OCI-LY3 (cell line): ENCODE measurements around the gene KLHL13.

Source experiments
- H2AFZ ChIP-seq: fragments of 200-600, 300-600 bp; shearing (Covaris generic); 2 replicates; pipeline ENCODE4 v1.6.0; 2014; ENCODE audit warnings: antibody characterized with exemption, low read depth, low read length
- H3K27ac ChIP-seq: fragments of 200-600, 300-600 bp; sonication (generic); 2 replicates; pipeline ENCODE4 v1.5.1; 2014; ENCODE audit warnings: mild to moderate bottlenecking, low read length, moderate library complexity, mixed read lengths
- H3K27me3 ChIP-seq: fragments of 200-600, 300-600 bp; sonication (generic); 2 replicates; pipeline ENCODE4 v1.6.1; 2014; ENCODE audit warnings: low read depth, low read length, mixed read lengths
- H3K36me3 ChIP-seq: fragments of 200-600, 300-600 bp; sonication (generic); replicated peaks from 2 replicates; pipeline ENCODE3; 2014; ENCODE audit warnings: low read depth, low read length, mixed read lengths
- H3K4me1 ChIP-seq: fragments of 300-600, 200-600 bp; sonication (generic); 2 replicates; pipeline ENCODE4 v1.6.1; 2014; ENCODE audit warnings: low read length, mixed read lengths
- H3K4me2 ChIP-seq: fragments of 200-600, 300-600 bp; sonication (generic); 2 replicates; pipeline ENCODE4 v1.6.1; 2014; ENCODE audit warnings: low read length, mixed read lengths
- H3K4me3 ChIP-seq: fragments of 300-600, 200-600 bp; sonication (generic); 2 replicates; pipeline ENCODE4 v1.5.1; 2014; ENCODE audit warnings: antibody characterized with exemption, mild to moderate bottlenecking, low read length, moderate library complexity
- H3K79me2 ChIP-seq: fragments of 300-600, 200-600 bp; shearing (Covaris generic); 2 replicates; pipeline ENCODE4 v1.6.1; 2014; ENCODE audit warnings: mild to moderate bottlenecking, low read length, mixed read lengths
- H3K9ac ChIP-seq: fragments of 300-600, 200-600 bp; shearing (Covaris generic); 2 replicates; pipeline ENCODE4 v1.6.0; 2014; ENCODE audit warnings: mild to moderate bottlenecking, low read length, moderate library complexity
- H3K9me3 ChIP-seq: fragments of 200-600, 300-600 bp; shearing (Covaris generic); 2 replicates; pipeline ENCODE4 v1.6.1; 2014; ENCODE audit warnings: low read length, mixed read lengths; ENCODE audit not compliant: insufficient read depth
- H4K20me1 ChIP-seq: fragments of 200-600, 300-600 bp; sonication (generic); 2 replicates; pipeline ENCODE4 v1.6.1; 2016; ENCODE audit warnings: low read length, mixed read lengths; ENCODE audit not compliant: insufficient read depth
- CTCF ChIP-seq: fragments of 200-600, 300-600 bp; sonication (generic); IDR thresholded peaks from 2 replicates; pipeline ENCODE4 v1.5.1; 2014; ENCODE audit warnings: antibody characterized with exemption, low read length, low read depth
- EZH2phosphoT487 ChIP-seq: fragments of 200-600 bp; shearing (Covaris generic); IDR thresholded peaks from 2 replicates; pipeline ENCODE4 v1.6.1; 2018; ENCODE audit warnings: antibody characterized with exemption, mixed run types, low read depth

KLHL13 gene

GRCh38 chrX:118088084-118088483, 28.5 kb downstream of the KLHL13 start:
- Histone ChIP-seq H3K27ac (no peak overlapping the region), H3K9ac (no peak overlapping the region), H3K4me2 (no peak overlapping the region), H3K27me3 (no peaks in the 10 kb centered on the region), H4K20me1 (no peaks in the 10 kb centered on the region), H3K9me3 (no peaks in the 10 kb centered on the region), H3K36me3 (no peaks in the 10 kb centered on the region), H3K79me2 (no peaks in the 10 kb centered on the region), H3K4me3 (no peak overlapping the region), H2AFZ (no peak overlapping the region), H3K4me1 (no peaks in the 10 kb centered on the region)
- TF ChIP-seq CTCF (no peak), EZH2phosphoT487 (no peak)

GRCh38 chrX:118074196-118074595, 42.4 kb downstream of the KLHL13 start:
- no peak overlapping the region for H3K27ac ChIP-seq
- H3K27me3 ChIP-seq = no peaks in the 10 kb centered on the region
- H3K9me3 ChIP-seq = no peaks in the 10 kb centered on the region
- no peak overlapping the region for H2AFZ ChIP-seq
- H3K4me1 ChIP-seq = no peaks in the 10 kb centered on the region
- no peaks in the 10 kb centered on the region for H3K36me3 ChIP-seq
- TF ChIP-seq EZH2phosphoT487 (no peak), CTCF (no peak)
- no peaks in the 10 kb centered on the region for H4K20me1 ChIP-seq
- H3K79me2 ChIP-seq = no peaks in the 10 kb centered on the region
- H3K4me2 ChIP-seq = no peak overlapping the region
- H3K9ac ChIP-seq = no peak overlapping the region
- H3K4me3 ChIP-seq = no peak overlapping the region

DNA sequence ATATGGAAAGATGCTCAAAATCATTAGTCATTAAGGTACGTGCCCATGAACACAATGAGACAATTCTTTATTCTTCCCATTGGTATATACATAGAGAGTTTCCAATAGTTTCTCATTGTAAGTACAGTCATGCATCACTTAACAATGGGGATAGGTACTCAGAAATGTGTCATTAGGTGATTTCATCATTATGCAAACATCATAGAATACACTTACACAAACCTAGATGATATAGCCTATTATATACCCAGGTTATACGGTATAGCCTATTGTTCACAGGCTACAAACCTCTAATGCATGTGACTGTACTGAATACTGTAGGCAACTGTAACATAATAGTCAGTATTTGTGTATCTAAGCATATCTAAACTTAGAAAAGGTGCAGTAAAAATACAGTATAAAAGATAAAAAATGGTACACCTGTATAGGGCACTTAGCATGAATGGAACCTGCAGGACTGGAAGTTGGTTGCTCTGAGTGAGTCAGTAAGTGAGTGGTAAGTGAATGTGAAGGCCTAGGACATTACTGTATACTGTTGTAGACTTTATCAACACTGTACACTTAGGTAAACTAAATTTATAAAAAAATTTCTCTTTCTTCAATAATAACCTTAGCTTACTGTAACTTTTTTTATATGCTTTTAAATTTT, 49.6 kb downstream of the KLHL13 start:
- H2AFZ ChIP-seq = no peak overlapping the region
- TF ChIP-seq EZH2phosphoT487 (no peak), CTCF (no peak)
- no peak overlapping the region for H3K9ac ChIP-seq
- no peaks in the 10 kb centered on the region for H3K36me3 ChIP-seq
- no peak overlapping the region for H3K4me2 ChIP-seq
- peaks cover 9% of the 10 kb centered on the region for H3K27me3 ChIP-seq
- no peaks in the 10 kb centered on the region for H4K20me1 ChIP-seq
- H3K27ac ChIP-seq = no peak overlapping the region
- peaks cover 17% of the 10 kb centered on the region for H3K4me1 ChIP-seq
- H3K4me3 ChIP-seq = no peak overlapping the region
- no peaks in the 10 kb centered on the region for H3K9me3 ChIP-seq
- H3K79me2 ChIP-seq = no peaks in the 10 kb centered on the region

DNA sequence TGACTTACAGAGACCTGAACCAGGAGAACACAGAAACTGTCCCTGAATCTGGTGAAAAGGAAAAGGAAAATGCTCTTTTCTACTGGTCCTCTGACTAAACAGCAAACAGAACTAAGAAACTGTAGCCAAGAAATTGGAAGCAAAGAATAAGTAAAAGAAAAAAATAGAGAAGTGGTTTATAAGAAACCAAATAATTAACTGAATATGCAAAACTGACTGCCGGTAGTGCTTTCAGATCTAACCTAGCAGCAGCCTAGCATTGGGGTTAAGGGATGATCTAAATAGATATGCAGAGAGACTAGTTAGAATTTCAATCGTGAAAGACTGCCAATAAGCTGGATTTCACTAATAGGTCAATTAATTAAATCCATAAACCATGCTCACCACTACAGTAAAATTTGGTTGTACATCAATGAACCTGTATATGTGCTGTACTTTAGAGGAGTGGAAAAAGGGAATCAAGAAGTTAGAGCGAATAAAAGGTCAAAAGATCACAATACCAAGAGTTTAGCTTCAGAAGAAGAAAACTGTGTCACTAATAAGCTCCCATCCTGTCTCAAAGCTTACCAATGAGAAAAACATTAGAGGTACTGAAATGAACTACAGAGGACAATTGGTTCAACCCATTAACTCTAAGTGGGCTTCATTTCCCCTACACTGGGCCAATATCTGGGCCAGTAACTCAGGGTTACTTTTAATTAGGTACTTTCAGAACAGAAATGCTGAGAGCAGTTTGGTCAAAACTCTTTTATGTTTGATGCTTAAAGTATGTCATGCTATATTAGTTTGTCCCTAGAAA, 53.6 kb downstream of the KLHL13 start:
- TF ChIP-seq EZH2phosphoT487 (no peak), CTCF (no peak)
- no peak overlapping the region for H3K4me3 ChIP-seq

More for the DNA sequence above, 53.6 kb downstream of the KLHL13 start:
- Histone ChIP-seq H3K79me2 (no peaks in the 10 kb centered on the region), H3K4me1 (peaks cover 24% of the 10 kb centered on the region), H3K36me3 (no peaks in the 10 kb centered on the region), H2AFZ (no peak overlapping the region), H4K20me1 (no peaks in the 10 kb centered on the region), H3K9ac (no peak overlapping the region), H3K27me3 (peaks cover 9% of the 10 kb centered on the region), H3K9me3 (no peaks in the 10 kb centered on the region), H3K27ac (no peak overlapping the region), H3K4me2 (peak overlapping the region; percentile 60)
